Measurements from ENCODE around the gene ZFYVE28.

GRCh38 chr4:2304321-2304876 lies 114.0 kb downstream of the ZFYVE28 start:
- TF ChIP-seq FOXK2 (IDR thresholded peaks at IDR 0.05) (no peak), PKNOX1 (IDR thresholded peaks at IDR 0.05) (no peak), FOXM1 (IDR thresholded peaks at IDR 0.05; ENCODE audit: borderline replicate concordance) (no peak), BHLHE40 (IDR thresholded peaks at IDR 0.05; ENCODE audit: borderline replicate concordance) (no peak), NFRKB (IDR thresholded peaks at IDR 0.05) (no peak), ELF4 (IDR thresholded peaks at IDR 0.05) (no peak), ARNT (IDR thresholded peaks at IDR 0.05) (no peak), HDGF (IDR thresholded peaks at IDR 0.05; ENCODE audit: borderline replicate concordance) (no peak), SP1 (IDR thresholded peaks at IDR 0.05) (no peak), SUZ12 (IDR thresholded peaks at IDR 0.05) (no peak), FOXA1 (IDR thresholded peaks at IDR 0.05) (no peak), ZNF384 (IDR thresholded peaks at IDR 0.05) (no peak), TARDBP (IDR thresholded peaks at IDR 0.05) (no peak)

Data from HEK293T (cell line).